ENCODE measurements around the gene MICAL2. TPM values are rescaled to one million over a fixed set of nuclear protein-coding genes. Genes with fewer than 3 reads are reported as not detected.

Gene MICAL2
- total RNA-seq, 1 donor from 2014 or later, result 10.0 TPM

DNA sequence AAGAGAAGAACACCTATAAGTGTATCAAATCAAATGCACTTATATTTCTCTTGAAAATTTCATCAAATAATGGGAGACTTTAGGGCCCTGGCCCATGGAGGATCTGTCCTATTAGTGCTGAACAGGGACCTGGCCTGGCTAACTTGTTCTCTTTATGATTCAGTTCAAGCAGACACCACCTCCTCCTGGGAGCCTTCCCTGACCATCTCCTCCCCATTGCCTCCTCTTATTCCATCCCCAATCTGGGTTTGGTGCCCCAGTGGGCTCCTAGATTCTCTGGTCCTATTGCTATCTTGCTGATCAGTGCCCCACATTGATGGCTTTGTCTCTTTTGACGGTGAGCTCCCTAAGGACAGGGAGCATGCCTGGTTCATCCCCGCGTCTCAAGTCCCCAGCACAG is 60.1 kb downstream of the MICAL2 start:
- H3K27me3 Mint-ChIP-seq, result no peaks in the 10 kb centered on the region
- peaks cover 12% of the 10 kb centered on the region for H3K4me1 Mint-ChIP-seq (ENCODE audit: low read depth)
- no peaks in the 10 kb centered on the region for H3K36me3 Mint-ChIP-seq (ENCODE audit: insufficient read depth)
- no peak for TF ChIP-seq CTCF (IDR thresholded peaks at IDR 0.05; ENCODE audit: unreplicated experiment)
- no peak for DNase-seq (ENCODE audit: low spot score, unreplicated experiment)
- H3K9me3 Mint-ChIP-seq (ENCODE audit: low read depth), result no peaks in the 10 kb centered on the region
- no peak overlapping the region for H3K27ac Mint-ChIP-seq
- no peak overlapping the region for H3K4me3 Mint-ChIP-seq (ENCODE audit: low read depth)

- Mint-ChIP-seq H3K27me3 (no peaks in the 10 kb centered on the region), H3K9me3 (ENCODE audit: low read depth) (no peaks in the 10 kb centered on the region), H3K27ac (no peak overlapping the region), H3K36me3 (ENCODE audit: insufficient read depth) (no peaks in the 10 kb centered on the region), H3K4me3 (ENCODE audit: low read depth) (no peak overlapping the region), H3K4me1 (ENCODE audit: low read depth) (peaks cover 12% of the 10 kb centered on the region)
- no peak for TF ChIP-seq CTCF (IDR thresholded peaks at IDR 0.05; ENCODE audit: unreplicated experiment)
- DNase-seq (ENCODE audit: low spot score, unreplicated experiment), result no peak
Measured at GRCh38 chr11:12170984-12171383, 60.6 kb downstream of the MICAL2 start.

DNA sequence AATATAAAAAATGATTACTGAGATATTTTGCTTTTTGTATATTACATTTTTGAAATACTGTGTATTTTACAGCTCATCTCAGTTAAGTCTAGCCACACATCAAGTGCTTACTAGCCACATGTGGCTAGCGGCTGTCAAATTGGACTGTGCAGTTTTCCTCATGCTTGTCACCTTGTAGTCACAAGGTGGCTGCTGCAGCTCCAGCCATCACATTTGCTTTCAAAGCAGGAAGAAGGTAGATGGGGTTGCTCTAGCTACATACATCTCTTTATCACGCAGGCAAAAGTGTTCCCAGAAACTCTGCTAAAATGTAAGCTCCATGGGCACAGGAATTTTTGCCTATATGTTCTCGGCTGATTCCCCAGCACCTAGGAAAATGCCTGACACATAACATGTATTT is 61.5 kb downstream of the MICAL2 start:
- Mint-ChIP-seq H3K9me3 (ENCODE audit: low read depth) (no peaks in the 10 kb centered on the region), H3K4me3 (ENCODE audit: low read depth) (no peak overlapping the region), H3K27ac (no peak overlapping the region), H3K27me3 (no peaks in the 10 kb centered on the region), H3K4me1 (ENCODE audit: low read depth) (peaks cover 7% of the 10 kb centered on the region), H3K36me3 (ENCODE audit: insufficient read depth) (no peaks in the 10 kb centered on the region)
- DNase-seq (ENCODE audit: low spot score, unreplicated experiment), result no peak
- no peak for TF ChIP-seq CTCF (IDR thresholded peaks at IDR 0.05; ENCODE audit: unreplicated experiment)

GRCh38 chr11:12172493-12173013 is 62.2 kb downstream of the MICAL2 start:
- no peak for TF ChIP-seq CTCF (IDR thresholded peaks at IDR 0.05; ENCODE audit: unreplicated experiment)
- H3K27me3 Mint-ChIP-seq, result no peaks in the 10 kb centered on the region
- no peak overlapping the region for H3K27ac Mint-ChIP-seq
- peaks cover under 1% of the 10 kb centered on the region for H3K4me1 Mint-ChIP-seq (ENCODE audit: low read depth)
- no peaks in the 10 kb centered on the region for H3K9me3 Mint-ChIP-seq (ENCODE audit: low read depth)
- no peak for DNase-seq (ENCODE audit: low spot score, unreplicated experiment)
- no peak overlapping the region for H3K4me3 Mint-ChIP-seq (ENCODE audit: low read depth)
- H3K36me3 Mint-ChIP-seq (ENCODE audit: insufficient read depth), result no peaks in the 10 kb centered on the region

DNA sequence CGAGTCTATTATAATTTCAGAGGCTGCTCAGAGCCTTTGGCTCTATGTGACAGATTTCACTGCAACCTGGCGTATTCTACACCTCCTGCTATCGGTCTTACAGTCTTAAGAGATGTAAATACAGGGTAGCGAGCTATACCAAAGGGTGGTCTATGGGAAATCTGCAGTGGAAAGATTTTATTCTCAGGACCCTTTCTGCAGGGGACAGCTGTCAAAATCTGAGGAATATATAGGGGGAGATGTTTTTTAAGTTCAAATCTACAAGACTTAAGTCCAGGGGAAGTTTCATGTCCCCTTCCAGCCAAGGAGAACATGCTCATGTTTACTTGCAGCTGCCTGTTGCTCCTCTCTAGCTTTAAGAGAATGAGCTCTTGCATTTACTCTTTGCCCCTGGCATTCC is 62.7 kb downstream of the MICAL2 start:
- no peaks in the 10 kb centered on the region for H3K9me3 Mint-ChIP-seq (ENCODE audit: low read depth)
- no peaks in the 10 kb centered on the region for H3K27me3 Mint-ChIP-seq
- H3K4me3 Mint-ChIP-seq (ENCODE audit: low read depth), result no peak overlapping the region
- H3K36me3 Mint-ChIP-seq (ENCODE audit: insufficient read depth), result no peaks in the 10 kb centered on the region
- peaks cover 4% of the 10 kb centered on the region for H3K4me1 Mint-ChIP-seq (ENCODE audit: low read depth)
- H3K27ac Mint-ChIP-seq, result no peak overlapping the region
- no peak for DNase-seq (ENCODE audit: low spot score, unreplicated experiment)
- no peak for TF ChIP-seq CTCF (IDR thresholded peaks at IDR 0.05; ENCODE audit: unreplicated experiment)
